OCI-LY7 (cell line): ENCODE results near the gene DDA1. TPM values are rescaled to one million over a fixed set of nuclear protein-coding genes. Genes with fewer than 3 reads are reported as not detected.

Source experiments
- BruUV-seq: library from RNA; stranded (reverse); fragments of 400-500 nt; replicated peaks from 2 replicates; lab custom pipeline; 2021; lab: Mats Ljungman, UMichigan
- CTCF ChIA-PET: fragments of 300-600 bp; sonication (Branson Sonifier 250); formaldehyde crosslinking; loops from one replicate; lab custom pipeline; 2022; ENCODE audit warnings: antibody characterized with exemption; ENCODE audit not compliant: unreplicated experiment; lab: Charles Lee
- POLR2A ChIA-PET: fragments of 300-600 bp; sonication (Branson Sonifier 250); formaldehyde crosslinking; loops from one replicate; lab custom pipeline; 2022; ENCODE audit warnings: antibody characterized with exemption; lab: Charles Lee
- DNase-seq: peaks from one replicate; pipeline ENCODE4 v3.0.0-alpha.2; 2015; ENCODE audit warnings: low spot score
- H2AFZ ChIP-seq: fragments of 200-600 bp; sonication (generic), shearing (Covaris generic); 2 replicates; pipeline ENCODE4 v1.6.1; 2014; ENCODE audit warnings: mild to moderate bottlenecking, antibody characterized with exemption, low read length, moderate library complexity
- H3K27ac ChIP-seq: fragments of 200-600 bp; sonication (generic); 2 replicates; pipeline ENCODE4 v1.5.1; 2014; ENCODE audit warnings: mixed run types, low read depth, mild to moderate bottlenecking, moderate library complexity, low read length, inconsistent platforms; ENCODE audit not compliant: poor library complexity, severe bottlenecking
- H3K36me3 ChIP-seq: fragments of 200-600 bp; sonication (generic); 2 replicates; pipeline ENCODE4 v1.6.1; 2014; ENCODE audit warnings: mild to moderate bottlenecking, antibody characterized with exemption, low read length, moderate library complexity, mixed read lengths; ENCODE audit not compliant: insufficient read depth
- H3K4me1 ChIP-seq: fragments of 200-600 bp; sonication (generic); 2 replicates; pipeline ENCODE4 v1.5.1; 2014; ENCODE audit warnings: mild to moderate bottlenecking, low read length; ENCODE audit not compliant: insufficient read depth, poor library complexity, severe bottlenecking
- H3K4me2 ChIP-seq: fragments of 200-600 bp; sonication (generic); 2 replicates; pipeline ENCODE4 v1.6.1; 2014; ENCODE audit warnings: mild to moderate bottlenecking, low read length
- H3K4me3 ChIP-seq: fragments of 200-600 bp; sonication (generic); 2 replicates; pipeline ENCODE4 v1.5.1; 2014; ENCODE audit warnings: mild to moderate bottlenecking, low read depth, low read length; ENCODE audit not compliant: poor library complexity, severe bottlenecking
- H3K79me2 ChIP-seq: fragments of 200-600 bp; sonication (generic); 2 replicates; pipeline ENCODE4 v1.6.1; 2016; ENCODE audit warnings: low read depth, mild to moderate bottlenecking, low read length, moderate library complexity, mixed read lengths; ENCODE audit not compliant: insufficient read depth
- H3K9me2 ChIP-seq: fragments of 200-600 bp; sonication (generic); 2 replicates; pipeline ENCODE4 v1.6.1; 2016; ENCODE audit warnings: mild to moderate bottlenecking, low read length, mixed read lengths; ENCODE audit not compliant: insufficient read depth
- H3K9me3 ChIP-seq: fragments of 200-600 bp; sonication (generic); 2 replicates; pipeline ENCODE4 v1.6.1; 2014; ENCODE audit warnings: mild to moderate bottlenecking, mixed run types, low read length, mixed read lengths
- H4K20me1 ChIP-seq: fragments of 200-600 bp; sonication (generic); 2 replicates; pipeline ENCODE4 v1.6.1; 2014; ENCODE audit warnings: mild to moderate bottlenecking, antibody characterized with exemption, low read length, moderate library complexity, mixed read lengths; ENCODE audit not compliant: insufficient read depth
- EZH2phosphoT487 ChIP-seq: fragments of 200-600 bp; sonication (generic); IDR thresholded peaks from 2 replicates; pipeline ENCODE4 v1.6.1; 2018; ENCODE audit warnings: low read depth, borderline replicate concordance, mild to moderate bottlenecking, mixed run types, antibody characterized with exemption, low read length, moderate library complexity, mixed read lengths
- intact Hi-C: fragments of 100-400 bp; cut with micrococcal nuclease; formaldehyde crosslinking; loops from one replicate; pipeline ENCODE4 v1.10.0; 2022; ENCODE audit not compliant: unreplicated experiment
- total RNA-seq, 2 experiments: library from RNA; depleted of rRNA in 1 of 2; stranded (reverse); fragments of >200 nt in 1 of 2; shearing (Covaris generic) in 1 of 2; gene quantifications; 2 replicates each; pipeline ENCODE4 v1.2.3, GENCODE V29; 2014 to 2022
- TF ChIP-seq, protein P1 (sequence below): fragments of 200-600 bp; sonication (generic); conservative IDR thresholded peaks from 2 replicates; pipeline ENCODE4 v1.5.1; 2014; ENCODE audit warnings: mild to moderate bottlenecking, antibody characterized with exemption, low read length, moderate library complexity, mixed read lengths

Gene DDA1
- total RNA-seq, 2 experiments from 2014 or later: 36.6 to 48.8 TPM

DNA sequence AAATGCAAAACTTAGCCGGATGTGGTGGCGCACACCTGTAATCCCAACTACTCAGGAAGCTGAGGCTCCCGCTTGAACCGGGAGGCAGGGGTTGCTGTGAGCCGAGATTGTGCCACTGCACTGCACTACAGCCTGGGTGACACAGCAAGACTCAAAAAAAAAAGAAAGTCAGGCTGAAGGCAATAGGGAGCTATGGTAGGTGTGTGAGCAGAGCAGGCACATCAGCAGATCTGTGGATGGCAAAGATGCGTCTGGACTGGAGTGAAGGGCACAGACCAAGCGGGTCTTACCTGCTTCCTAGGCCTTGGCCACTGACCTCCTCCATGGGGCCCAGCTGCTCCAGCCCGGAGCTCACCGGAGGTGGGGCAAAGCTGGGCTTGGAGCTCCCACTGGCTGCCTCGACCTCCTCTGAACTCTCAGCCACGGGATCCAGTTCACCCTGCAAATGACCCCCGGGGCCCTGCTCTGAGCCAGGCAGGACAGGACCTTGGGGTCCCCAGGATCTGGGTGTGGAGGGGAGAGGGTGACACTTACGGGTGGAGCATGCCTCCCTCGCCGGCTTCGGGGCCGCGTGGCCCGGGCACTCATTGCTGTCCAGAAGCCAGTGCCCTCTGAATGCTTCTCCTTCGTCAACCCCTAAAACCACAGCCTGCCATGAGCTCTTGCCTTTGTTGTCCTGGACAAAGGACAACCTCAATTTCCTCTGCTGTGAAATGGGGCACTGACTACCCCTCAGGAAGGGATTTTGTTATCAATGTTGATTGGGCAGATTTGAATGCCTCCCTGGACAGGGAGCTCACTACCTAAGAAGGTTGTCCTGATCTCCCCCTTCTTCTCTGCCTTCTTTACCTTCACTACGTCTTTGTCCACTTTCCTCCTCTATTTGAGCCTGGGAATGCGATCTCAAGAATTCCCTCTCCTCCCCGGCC, 45.4 kb upstream of the DDA1 start:
- CTCF ChIA-PET: interaction anchor here (0.6 to 1.0 kb wide), 3 partner anchors 18 to 41 kb away, joined by 3 read pairs; no protein-coding TSS in a partner anchor

DNA sequence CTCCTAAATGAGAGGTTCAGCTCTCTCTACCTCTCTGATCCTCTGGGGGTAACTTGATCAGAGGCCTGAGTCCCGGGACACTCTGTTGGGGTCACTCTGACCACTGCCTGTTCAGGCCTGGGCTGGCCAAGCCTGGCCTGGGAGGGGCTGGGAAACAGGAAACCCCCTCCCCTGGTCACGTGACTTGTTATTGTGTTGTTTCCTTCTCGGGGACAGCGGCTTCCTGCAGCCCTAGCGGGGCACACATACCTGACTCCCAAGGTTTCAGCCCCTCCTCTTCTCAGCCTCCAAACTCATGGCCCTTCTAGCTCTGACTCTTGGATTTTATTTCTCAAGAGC, 44.8 kb upstream of the DDA1 start, which contains the start of gene USHBP1:
TSS of gene USHBP1 (minus strand) at position 105 of the 339 bp plus-strand sequence. CDS start 446 bp downstream, outside the sequence.
- peak within 1 kb of the TSS; percentile 21 for H3K4me3 ChIP-seq
- DNase-seq: peak; percentile 72
- peaks cover 4% of the 10 kb centered on the region; the same call in 1 of the 2 replicates for H3K36me3 ChIP-seq
- no peaks in the 10 kb centered on the region for H3K9me2 ChIP-seq
- BruUV-seq: no TSS peak
- intact Hi-C loops: no loop called here
- TF ChIP-seq, protein P1, sequence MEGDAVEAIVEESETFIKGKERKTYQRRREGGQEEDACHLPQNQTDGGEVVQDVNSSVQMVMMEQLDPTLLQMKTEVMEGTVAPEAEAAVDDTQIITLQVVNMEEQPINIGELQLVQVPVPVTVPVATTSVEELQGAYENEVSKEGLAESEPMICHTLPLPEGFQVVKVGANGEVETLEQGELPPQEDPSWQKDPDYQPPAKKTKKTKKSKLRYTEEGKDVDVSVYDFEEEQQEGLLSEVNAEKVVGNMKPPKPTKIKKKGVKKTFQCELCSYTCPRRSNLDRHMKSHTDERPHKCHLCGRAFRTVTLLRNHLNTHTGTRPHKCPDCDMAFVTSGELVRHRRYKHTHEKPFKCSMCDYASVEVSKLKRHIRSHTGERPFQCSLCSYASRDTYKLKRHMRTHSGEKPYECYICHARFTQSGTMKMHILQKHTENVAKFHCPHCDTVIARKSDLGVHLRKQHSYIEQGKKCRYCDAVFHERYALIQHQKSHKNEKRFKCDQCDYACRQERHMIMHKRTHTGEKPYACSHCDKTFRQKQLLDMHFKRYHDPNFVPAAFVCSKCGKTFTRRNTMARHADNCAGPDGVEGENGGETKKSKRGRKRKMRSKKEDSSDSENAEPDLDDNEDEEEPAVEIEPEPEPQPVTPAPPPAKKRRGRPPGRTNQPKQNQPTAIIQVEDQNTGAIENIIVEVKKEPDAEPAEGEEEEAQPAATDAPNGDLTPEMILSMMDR: no peak
- no peak for TF ChIP-seq EZH2phosphoT487
- peak within 1 kb of the TSS; percentile 51 for H3K27ac ChIP-seq
- H3K9me3 ChIP-seq: no peaks in the 10 kb centered on the region
- peak within 1 kb of the TSS; percentile 65; the same call in 1 of the 2 replicates for H2AFZ ChIP-seq
- peaks cover 17% of the 10 kb centered on the region for H3K79me2 ChIP-seq
- no peaks in the 10 kb centered on the region for H4K20me1 ChIP-seq
- H3K4me1 ChIP-seq: peaks cover 56% of the 10 kb centered on the region
- H3K4me2 ChIP-seq: peak within 1 kb of the TSS; percentile 62
- ChIA-PET POLR2A (interaction anchor here (1.2 to 2.4 kb wide), 3 partner anchors 13 to 23 kb away, joined by 5 to 19 read pairs (median 7); partner anchors contain the start of gene ANKLE1), CTCF (interaction anchor here (0.5 to 1.0 kb wide), 3 partner anchors 16 to 40 kb away, joined by 3 read pairs; no protein-coding TSS in a partner anchor)

More for the DNA sequence above, 45.4 kb upstream of the DDA1 start:
- H3K36me3 ChIP-seq: peaks cover 3% of the 10 kb centered on the region; the same call in 1 of the 2 replicates
- POLR2A ChIA-PET: interaction anchor here (0.7 to 2.4 kb wide), 4 partner anchors 12 to 1233 kb away, joined by 3 to 19 read pairs (median 6); partner anchors contain the start of gene ANKLE1
- no peaks in the 10 kb centered on the region for H3K9me2 ChIP-seq
- no peak for DNase-seq
- TF ChIP-seq EZH2phosphoT487: no peak
- TF ChIP-seq, protein P1: no peak
- BruUV-seq: no TSS peak
- H3K27ac ChIP-seq: peak overlapping the region; percentile 51
- H3K79me2 ChIP-seq: peaks cover 16% of the 10 kb centered on the region
- intact Hi-C loops: no loop called here
- H3K4me3 ChIP-seq: peak overlapping the region; percentile 21
- no peaks in the 10 kb centered on the region for H3K9me3 ChIP-seq
- H3K4me2 ChIP-seq: peak overlapping the region; percentile 62
- H4K20me1 ChIP-seq: no peaks in the 10 kb centered on the region
- H2AFZ ChIP-seq: peak overlapping the region; percentile 65; the same call in 1 of the 2 replicates
- H3K4me1 ChIP-seq: peaks cover 56% of the 10 kb centered on the region
